Adrenal gland (tissue), 12 donors: Measurements from ENCODE around the gene COG8. TPM values are rescaled to one million over a fixed set of nuclear protein-coding genes. Genes with fewer than 3 reads are reported as not detected.

ENCODE experiments used
- DNase-seq, 7 donors: peaks; one replicate each; pipeline ENCODE4 v3.0.0-alpha.2; 2019 to 2020
- H3K27ac ChIP-seq, 5 donors: fragments of 200-600 bp; sonication (generic) in 4 of 5; 1 replicate in 3 of 5; 2 replicates in 2 of 5; pipeline versions ENCODE4 v1.5.1 to v1.8.0; 2016 to 2020; ENCODE audit warnings: mild to moderate bottlenecking in 1 of 5
- H3K27me3 ChIP-seq: fragments of 200-600 bp; 2 replicates; pipeline ENCODE4 v1.8.0; 2021
- H3K36me3 ChIP-seq, 2 donors: fragments of 200-600 bp; replicated peaks in 1 of 2; 1 replicate in 1 of 2; 2 replicates in 1 of 2; pipeline versions ENCODE4 v1.5.1 to v1.8.0; 2018 to 2022
- H3K4me1 ChIP-seq, 2 donors: fragments of 200-600 bp; replicated peaks in 1 of 2; 1 replicate in 1 of 2; 2 replicates in 1 of 2; pipeline versions ENCODE4 v1.5.1 to v1.8.0; 2018 to 2021
- H3K4me3 ChIP-seq, 4 donors: fragments of 200-600 bp; sonication (generic) in 3 of 4; one replicate each; pipeline ENCODE4 v1.5.1; 2016 to 2018
- H3K9me3 ChIP-seq, 3 donors: fragments of 200-600 bp; sonication (generic) in 1 of 3; replicated peaks in 1 of 3; 1 replicate in 2 of 3; 2 replicates in 1 of 3; pipeline versions ENCODE4 v1.5.1 to v1.8.0; 2016 to 2021
- POLR2A ChIP-seq, 2 donors: fragments of 450-650 bp; IDR thresholded peaks; one replicate each; pipeline ENCODE4 v1.6.1; 2017; ENCODE audit warnings: antibody characterized with exemption in 2 of 2, mild to moderate bottlenecking in 2 of 2, moderate library complexity in 1 of 2
- WGBS, 4 donors: extraction: QIAGEN DNeasy Blood & Tissue Kit in 2 of 4; methylation state at CpG; one replicate each; pipeline versions ENCODE4 v1.1.5 to v1.1.7; 2013 to 2017; 5-methylcytosine and 5-hydroxymethylcytosine counted together
- intact Hi-C, 2 donors: fragments of 100-400 bp; cut with DNase I; formaldehyde crosslinking; loops; one replicate each; pipeline versions ENCODE4 v1.14.1 to v1.15.0; 2022 to 2023
- polyA plus RNA-seq, 3 donors: library from polyadenylated mRNA; stranded (reverse); fragments of 200-250 nt in 2 of 3; fragments of 350-450 nt in 1 of 3; fragmentation: Illumina TruSeq in 1 of 3; extraction: RNeasy Lipid Tissue Mini Kit (QIAGEN cat#74804) in 1 of 3; gene quantifications; one replicate each; pipeline ENCODE4 v1.2.3, GENCODE V29; 2013 to 2014
- total RNA-seq, 9 donors: library from RNA; depleted of rRNA in 4 of 9; stranded (reverse); fragments of >200 nt in 4 of 9; fragments of 120-200 nt in 1 of 9; fragmentation: NEBNext Ultra II Directional in 1 of 9; extraction: Animal tissue kit (Norgen Biotek cat#: 25700) in 1 of 9; gene quantifications; one replicate each; pipeline versions ENCODE4 v1.1.0 to v1.2.4, GENCODE V29; 2013 to 2023
- TF ChIP-seq, protein P1 (sequence below), 6 experiments: fragments of 450-650 bp in 4 of 6; fragments of 200-600 bp in 2 of 6; sonication (generic) in 1 of 6; IDR thresholded peaks; 1 replicate in 5 of 6; 2 replicates in 1 of 6; pipeline versions ENCODE4 v1.5.1 to v1.8.0; 2016 to 2021; ENCODE audit warnings: antibody characterized with exemption in 6 of 6, mild to moderate bottlenecking in 2 of 6, moderate library complexity in 1 of 6
- donor health status: healthy with polysubstance abuse.
- donor health status: Bipolar disorder and iron deficiency.
- donor health status: DM: yes; HTN: yes; CAD: no.
- donor health status: DM: no; HTN: no; CAD: no.
- donor health status: DM: no; HTN: no; CAD: no.
- donor health status: DM: yes; HTN: yes; CAD: no.

The COG8 gene
- total and polyA plus RNA-seq, 12 donors = 26.1 to 85.3 (median 50.3) TPM

DNA sequence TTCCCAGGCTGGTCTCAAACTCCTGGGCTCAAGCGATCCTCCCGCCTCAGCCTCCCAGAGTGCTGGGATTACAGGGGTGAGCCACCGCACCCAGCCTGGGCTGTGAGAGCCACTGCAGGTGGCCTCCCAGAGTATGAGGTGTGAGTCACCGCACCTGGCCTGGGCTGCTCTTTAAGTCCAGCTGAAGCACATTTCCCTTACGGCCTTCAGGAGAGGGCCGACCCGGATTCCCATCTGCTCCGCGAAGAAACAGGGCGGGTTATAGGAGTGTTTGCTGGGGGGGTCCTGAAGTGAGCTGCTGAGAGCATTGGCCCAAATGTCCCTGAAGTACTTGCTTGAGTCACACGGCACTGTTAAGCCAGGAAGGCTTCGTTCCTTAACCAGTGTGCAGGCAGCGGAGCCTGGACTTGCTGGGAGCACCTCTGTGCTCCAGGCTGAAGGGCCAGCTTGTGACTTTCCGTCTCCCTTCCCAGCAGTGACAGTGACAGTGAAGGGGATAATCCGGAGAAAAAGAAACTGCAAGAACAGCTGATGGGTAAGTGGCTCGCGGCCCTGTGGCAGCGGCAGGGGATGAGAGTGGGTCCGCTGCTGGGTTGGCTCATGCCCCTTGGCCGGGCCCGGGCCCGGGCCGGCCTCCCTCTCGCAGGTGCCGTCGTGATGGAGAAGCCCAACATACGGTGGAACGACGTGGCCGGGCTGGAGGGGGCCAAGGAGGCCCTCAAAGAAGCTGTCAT is 21.0 kb downstream of the COG8 start:
- Histone ChIP-seq H3K27ac (peak overlapping the region in 2 of 5 donors; percentile 32 to 38), H3K4me3 (no peak overlapping the region), H3K4me1 (peaks cover 7 to 16% of the 10 kb centered on the region in 2 donors), H3K27me3 (no peaks in the 10 kb centered on the region), H3K36me3 (peaks cover 0 to 86% of the 10 kb centered on the region in 2 donors), H3K9me3 (no peaks in the 10 kb centered on the region)
- TF ChIP-seq, protein P1, sequence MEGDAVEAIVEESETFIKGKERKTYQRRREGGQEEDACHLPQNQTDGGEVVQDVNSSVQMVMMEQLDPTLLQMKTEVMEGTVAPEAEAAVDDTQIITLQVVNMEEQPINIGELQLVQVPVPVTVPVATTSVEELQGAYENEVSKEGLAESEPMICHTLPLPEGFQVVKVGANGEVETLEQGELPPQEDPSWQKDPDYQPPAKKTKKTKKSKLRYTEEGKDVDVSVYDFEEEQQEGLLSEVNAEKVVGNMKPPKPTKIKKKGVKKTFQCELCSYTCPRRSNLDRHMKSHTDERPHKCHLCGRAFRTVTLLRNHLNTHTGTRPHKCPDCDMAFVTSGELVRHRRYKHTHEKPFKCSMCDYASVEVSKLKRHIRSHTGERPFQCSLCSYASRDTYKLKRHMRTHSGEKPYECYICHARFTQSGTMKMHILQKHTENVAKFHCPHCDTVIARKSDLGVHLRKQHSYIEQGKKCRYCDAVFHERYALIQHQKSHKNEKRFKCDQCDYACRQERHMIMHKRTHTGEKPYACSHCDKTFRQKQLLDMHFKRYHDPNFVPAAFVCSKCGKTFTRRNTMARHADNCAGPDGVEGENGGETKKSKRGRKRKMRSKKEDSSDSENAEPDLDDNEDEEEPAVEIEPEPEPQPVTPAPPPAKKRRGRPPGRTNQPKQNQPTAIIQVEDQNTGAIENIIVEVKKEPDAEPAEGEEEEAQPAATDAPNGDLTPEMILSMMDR (IDR thresholded peaks at IDR 0.05) = no peak
- TF ChIP-seq POLR2A (IDR thresholded peaks at IDR 0.05) = no peak
- 87 to 89% (median 88%) methylated on average over 29 to 30 of the region's 30 CpGs for WGBS, 4 donors
- DNase-seq = peak in 1 of 7 donors; percentile 22
- intact Hi-C loops = no loop called here

DNA sequence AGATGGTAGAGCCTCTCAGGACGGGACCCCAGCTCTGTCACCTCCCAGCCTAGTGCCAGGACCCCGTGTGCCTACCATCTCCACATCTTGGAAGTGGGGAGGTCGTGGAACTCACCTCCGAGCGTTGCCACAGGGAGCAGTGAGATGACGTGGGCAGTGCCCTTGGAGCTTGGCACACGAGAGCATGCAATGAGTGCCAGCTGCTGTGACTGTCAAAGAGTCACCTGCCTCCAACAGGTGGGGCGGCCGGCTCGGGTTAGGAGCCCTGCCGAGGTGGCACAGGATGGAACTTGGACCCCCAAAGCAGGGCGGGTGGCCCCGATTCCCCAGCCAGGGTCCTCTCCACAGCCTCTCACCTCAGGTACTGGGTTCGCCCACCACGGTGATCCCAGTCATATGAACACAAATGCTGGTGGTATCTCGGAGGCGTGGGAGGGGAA is 22.7 kb downstream of the COG8 start:
- peak overlapping the region in 2 of 5 donors; percentile 81 to 86 for H3K27ac ChIP-seq
- no peak overlapping the region for H3K4me3 ChIP-seq
- peak in 5 of 7 donors; percentile 52 to 76 (median 69) for DNase-seq
- no peaks in the 10 kb centered on the region for H3K9me3 ChIP-seq
- WGBS, 4 donors = 60 to 97% (median 69%) methylated on average over 1 to 17 of the region's 17 CpGs
- intact Hi-C loops = no loop called here
- H3K4me1 ChIP-seq = peaks cover 18 to 26% of the 10 kb centered on the region in 2 donors
- peaks cover 0 to 68% of the 10 kb centered on the region in 2 donors for H3K36me3 ChIP-seq
- no peak for TF ChIP-seq POLR2A (IDR thresholded peaks at IDR 0.05)
- TF ChIP-seq, protein P1 (IDR thresholded peaks at IDR 0.05) = no peak
- H3K27me3 ChIP-seq = no peaks in the 10 kb centered on the region

DNA sequence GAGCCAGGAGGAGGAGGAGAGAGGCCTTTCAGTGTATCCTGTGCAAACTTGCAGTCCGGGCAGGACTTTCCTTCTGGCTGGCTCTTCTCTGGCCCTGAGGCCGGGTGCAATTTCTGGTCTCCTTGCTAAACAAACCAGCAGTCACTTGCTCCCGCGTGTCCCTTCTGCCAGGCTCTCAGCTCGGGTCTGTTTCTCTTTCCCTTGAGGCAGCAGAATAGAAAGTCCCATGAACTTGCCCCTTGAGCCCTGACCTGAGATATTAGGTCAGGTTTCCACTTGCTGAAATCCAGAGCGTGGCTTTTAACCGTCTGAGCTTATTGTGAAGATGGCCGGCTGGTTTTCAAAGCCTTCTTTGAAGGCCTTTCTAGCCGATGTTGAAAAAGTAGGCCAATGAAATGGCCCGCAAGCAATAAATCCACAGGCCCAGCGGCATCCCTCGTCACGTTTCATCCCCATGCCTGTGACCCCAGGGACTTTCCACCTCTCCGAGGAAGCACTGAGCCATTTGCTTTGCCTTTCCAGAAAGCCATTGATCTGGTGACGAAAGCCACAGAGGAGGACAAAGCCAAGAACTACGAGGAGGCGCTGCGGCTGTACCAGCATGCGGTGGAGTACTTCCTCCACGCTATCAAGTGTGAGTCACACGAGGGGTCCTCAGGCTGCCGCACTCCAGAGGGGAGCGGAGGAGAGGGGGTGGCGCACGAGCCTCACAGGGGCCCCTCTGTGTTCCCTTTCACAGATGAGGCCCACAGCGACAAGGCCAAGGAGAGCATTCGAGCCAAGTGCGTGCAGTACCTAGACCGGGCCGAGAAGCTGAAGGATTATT is 23.7 kb downstream of the COG8 start:
- H3K4me3 ChIP-seq = no peak overlapping the region
- peaks cover 0 to 59% of the 10 kb centered on the region in 2 donors for H3K36me3 ChIP-seq

More for the DNA sequence above, 23.7 kb downstream of the COG8 start:
- 53 to 76% (median 67%) methylated on average over 27 to 30 of the region's 30 CpGs for WGBS, 4 donors
- H3K4me1 ChIP-seq = peaks cover 18 to 26% of the 10 kb centered on the region in 2 donors
- no peak for TF ChIP-seq POLR2A (IDR thresholded peaks at IDR 0.05)
- TF ChIP-seq, protein P1 (IDR thresholded peaks at IDR 0.05) = no peak
- peak in 4 of 7 donors; percentile 41 to 78 (median 68) for DNase-seq
- H3K27ac ChIP-seq = peak overlapping the region in 3 of 5 donors; percentile 48 to 86 (median 81)
- no peaks in the 10 kb centered on the region for H3K27me3 ChIP-seq
- intact Hi-C loops = no loop called here
- H3K9me3 ChIP-seq = no peaks in the 10 kb centered on the region
